Mesothelial cell of epicardium (in vitro differentiated cells): ENCODE results near the gene DDOST. TPM values are rescaled to one million over a fixed set of nuclear protein-coding genes. Genes with fewer than 3 reads are reported as not detected.

Source experiments
- DNase-seq, 2 experiments: peaks; one replicate each; pipeline ENCODE4 v3.0.0; 2021; ENCODE audit warnings: low spot score in 2 of 2; ENCODE audit not compliant: unreplicated experiment in 2 of 2
- H3K27ac Mint-ChIP-seq: 2 replicates; pipeline ENCODE4 v1.8.0; 2021; ENCODE audit warnings: mixed read lengths
- H3K27me3 Mint-ChIP-seq: 2 replicates; pipeline ENCODE4 v1.8.0; 2021; ENCODE audit warnings: low read depth, mixed read lengths
- H3K36me3 Mint-ChIP-seq: 2 replicates; pipeline ENCODE4 v1.8.0; 2021; ENCODE audit warnings: mixed read lengths
- H3K4me1 Mint-ChIP-seq: 2 replicates; pipeline ENCODE4 v1.8.0; 2021; ENCODE audit warnings: mixed read lengths
- H3K4me3 Mint-ChIP-seq: 2 replicates; pipeline ENCODE4 v1.8.0; 2021; ENCODE audit warnings: mild to moderate bottlenecking, moderate library complexity, mixed read lengths
- H3K9me3 Mint-ChIP-seq: 2 replicates; pipeline ENCODE4 v1.8.0; 2021; ENCODE audit warnings: mixed read lengths
- CTCF ChIP-seq: fragments of 200-600 bp; sonication (generic); IDR thresholded peaks from one replicate; pipeline ENCODE4 v1.5.0; 2021; ENCODE audit warnings: antibody characterized with exemption; ENCODE audit not compliant: unreplicated experiment
- total RNA-seq: library from RNA; stranded (reverse); gene quantifications from 3 replicates; pipeline ENCODE4 v1.2.1, GENCODE V29; 2021

Gene DDOST
- total RNA-seq, 1 donor from 2014 or later, result 248 TPM

- no peak for DNase-seq
- Mint-ChIP-seq H3K27me3 (no peaks in the 10 kb centered on the region), H3K27ac (no peak overlapping the region), H3K36me3 (no peaks in the 10 kb centered on the region), H3K4me1 (no peaks in the 10 kb centered on the region), H3K4me3 (no peak overlapping the region), H3K9me3 (peaks cover 4% of the 10 kb centered on the region)
- TF ChIP-seq CTCF, result no peak
Observed at GRCh38 chr1:20689645-20690056, 28.5 kb upstream of the DDOST start.

- H3K27me3 Mint-ChIP-seq, result no peaks in the 10 kb centered on the region
- H3K4me1 Mint-ChIP-seq, result no peaks in the 10 kb centered on the region
- H3K4me3 Mint-ChIP-seq, result no peak overlapping the region
- H3K36me3 Mint-ChIP-seq, result no peaks in the 10 kb centered on the region
- peaks cover 4% of the 10 kb centered on the region for H3K9me3 Mint-ChIP-seq
- no peak for TF ChIP-seq CTCF
- no peak for DNase-seq
- H3K27ac Mint-ChIP-seq, result no peak overlapping the region
Observed at GRCh38 chr1:20686883-20687725, 25.9 kb upstream of the DDOST start.

- no peak for TF ChIP-seq CTCF
- H3K4me1 Mint-ChIP-seq, result no peaks in the 10 kb centered on the region
- H3K9me3 Mint-ChIP-seq, result no peaks in the 10 kb centered on the region
- no peak overlapping the region for H3K27ac Mint-ChIP-seq
- DNase-seq, result no peak
- peaks cover 2% of the 10 kb centered on the region for H3K27me3 Mint-ChIP-seq
- H3K4me3 Mint-ChIP-seq, result no peak overlapping the region
- no peaks in the 10 kb centered on the region for H3K36me3 Mint-ChIP-seq
Observed at GRCh38 chr1:20685741-20686140, 24.6 kb upstream of the DDOST start.

- no peak for TF ChIP-seq CTCF
- H3K4me1 Mint-ChIP-seq, result no peaks in the 10 kb centered on the region
- no peak overlapping the region for H3K27ac Mint-ChIP-seq
- no peak for DNase-seq
- H3K27me3 Mint-ChIP-seq, result peaks cover 2% of the 10 kb centered on the region
- H3K4me3 Mint-ChIP-seq, result no peak overlapping the region
- no peaks in the 10 kb centered on the region for H3K9me3 Mint-ChIP-seq
- H3K36me3 Mint-ChIP-seq, result no peaks in the 10 kb centered on the region
Observed at GRCh38 chr1:20685099-20685662, 24.0 kb upstream of the DDOST start.

GRCh38 chr1:20684651-20685050 lies 23.5 kb upstream of the DDOST start:
- no peak overlapping the region for H3K4me3 Mint-ChIP-seq
- DNase-seq, result no peak
- H3K36me3 Mint-ChIP-seq, result no peaks in the 10 kb centered on the region
- H3K4me1 Mint-ChIP-seq, result no peaks in the 10 kb centered on the region
- H3K27me3 Mint-ChIP-seq, result peaks cover 2% of the 10 kb centered on the region
- H3K27ac Mint-ChIP-seq, result no peak overlapping the region
- no peaks in the 10 kb centered on the region for H3K9me3 Mint-ChIP-seq
- no peak for TF ChIP-seq CTCF
